Liver (tissue), 9 donors: ENCODE data around the gene THOP1. TPM values are rescaled to one million over a fixed set of nuclear protein-coding genes. Genes with fewer than 3 reads are reported as not detected.

Experiments used
- DNase-seq: peaks from one replicate; pipeline ENCODE4 v3.0.0-alpha.2; 2017; ENCODE audit warnings: low spot score
- H3K27ac ChIP-seq, 2 donors: one replicate each; pipeline ENCODE4 v1.7.0; 2013; ENCODE audit warnings: inconsistent platforms in 2 of 2, low read length in 2 of 2, control low read depth in 1 of 2, low read depth in 1 of 2, mild to moderate bottlenecking in 1 of 2
- H3K27me3 ChIP-seq, 4 donors: one replicate each; pipeline versions ENCODE4 v1.6.1 to v1.7.0; 2013; ENCODE audit warnings: low read length in 3 of 4, inconsistent platforms in 1 of 4, mild to moderate bottlenecking in 1 of 4, moderate library complexity in 1 of 4; ENCODE audit not compliant: control insufficient read depth in 4 of 4, insufficient read depth in 4 of 4
- H3K36me3 ChIP-seq, 4 donors: one replicate each; pipeline versions ENCODE4 v1.6.1 to v1.7.0; 2013; ENCODE audit warnings: low read length in 3 of 4, mild to moderate bottlenecking in 3 of 4, low read depth in 1 of 4, moderate library complexity in 1 of 4; ENCODE audit not compliant: control insufficient read depth in 4 of 4, insufficient read depth in 3 of 4
- H3K4me1 ChIP-seq, 4 donors: one replicate each; pipeline versions ENCODE4 v1.6.1 to v1.7.0; 2013; ENCODE audit warnings: low read length in 3 of 4, mild to moderate bottlenecking in 3 of 4, moderate library complexity in 1 of 4; ENCODE audit not compliant: control insufficient read depth in 4 of 4, insufficient read depth in 4 of 4
- H3K4me3 ChIP-seq, 3 donors: one replicate each; pipeline versions ENCODE4 v1.6.1 to v1.7.0; 2013; ENCODE audit warnings: low read length in 3 of 3, control low read depth in 1 of 3, low read depth in 1 of 3, mild to moderate bottlenecking in 1 of 3
- H3K9ac ChIP-seq, 2 donors: one replicate each; pipeline ENCODE4 v1.7.0; 2013; ENCODE audit warnings: low read length in 2 of 2, mild to moderate bottlenecking in 2 of 2, moderate library complexity in 2 of 2, control low read depth in 1 of 2, low read depth in 1 of 2
- H3K9me3 ChIP-seq, 4 donors: one replicate each; pipeline versions ENCODE4 v1.6.1 to v1.7.0; 2013; ENCODE audit warnings: low read length in 3 of 4; ENCODE audit not compliant: control insufficient read depth in 4 of 4
- ATF3 ChIP-seq: IDR thresholded peaks from 2 replicates; pipeline ENCODE4 v1.6.1; 2016; ENCODE audit warnings: antibody characterized with exemption
- CTCF ChIP-seq: fragments of 150-350 bp; IDR thresholded peaks from 2 replicates; pipeline ENCODE4 v1.5.1; 2017; ENCODE audit warnings: improper control_type of control experiment, low read depth, low read length; ENCODE audit not compliant: missing input control
- EGR1 ChIP-seq, 2 donors: IDR thresholded peaks; 2 replicates each; pipeline ENCODE4 v1.6.1; 2016 to 2018; ENCODE audit warnings: antibody characterized with exemption in 2 of 2, low read depth in 2 of 2
- FOXA1 ChIP-seq: IDR thresholded peaks from 2 replicates; pipeline ENCODE4 v1.6.1; 2016; ENCODE audit warnings: antibody characterized with exemption
- FOXA2 ChIP-seq: IDR thresholded peaks from 2 replicates; pipeline ENCODE4 v1.6.1; 2016; ENCODE audit warnings: antibody characterized with exemption
- GABPA ChIP-seq, 2 donors: IDR thresholded peaks in 1 of 2; conservative IDR thresholded peaks in 1 of 2; 2 replicates each; pipeline ENCODE4 v1.6.1; 2016; ENCODE audit warnings: antibody characterized with exemption in 2 of 2, mild to moderate bottlenecking in 1 of 2, moderate library complexity in 1 of 2
- HNF4A ChIP-seq, 2 donors: conservative IDR thresholded peaks; 2 replicates each; pipeline ENCODE4 v1.6.1; 2016; ENCODE audit warnings: antibody characterized with exemption in 2 of 2, mild to moderate bottlenecking in 2 of 2
- HNF4G ChIP-seq: IDR thresholded peaks from 2 replicates; pipeline ENCODE4 v1.6.1; 2016; ENCODE audit warnings: antibody characterized with exemption
- JUND ChIP-seq, 2 donors: IDR thresholded peaks; 2 replicates each; pipeline ENCODE4 v1.6.1; 2016; ENCODE audit warnings: antibody characterized with exemption in 2 of 2
- MAX ChIP-seq: IDR thresholded peaks from 2 replicates; pipeline ENCODE4 v1.6.1; 2016; ENCODE audit warnings: antibody characterized with exemption
- NR2F2 ChIP-seq: IDR thresholded peaks from 2 replicates; pipeline ENCODE4 v1.6.1; 2016; ENCODE audit warnings: antibody characterized with exemption
- RAD21 ChIP-seq, 2 donors: IDR thresholded peaks; 2 replicates each; pipeline ENCODE4 v1.6.1; 2016; ENCODE audit warnings: antibody characterized with exemption in 2 of 2, mild to moderate bottlenecking in 2 of 2
- REST ChIP-seq: IDR thresholded peaks from 2 replicates; pipeline ENCODE4 v1.6.1; 2016; ENCODE audit warnings: antibody characterized with exemption, mild to moderate bottlenecking
- RXRA ChIP-seq, 2 donors: IDR thresholded peaks; 2 replicates each; pipeline ENCODE4 v1.6.1; 2017 to 2018; ENCODE audit warnings: antibody characterized with exemption in 2 of 2, mild to moderate bottlenecking in 1 of 2
- SP1 ChIP-seq: IDR thresholded peaks from 2 replicates; pipeline ENCODE4 v1.6.1; 2018; ENCODE audit warnings: antibody characterized with exemption, mild to moderate bottlenecking
- TAF1 ChIP-seq: conservative IDR thresholded peaks from 2 replicates; pipeline ENCODE4 v1.6.1; 2016; ENCODE audit warnings: antibody characterized with exemption, mild to moderate bottlenecking
- YY1 ChIP-seq: IDR thresholded peaks from 2 replicates; pipeline ENCODE4 v1.6.1; 2016; ENCODE audit warnings: antibody characterized with exemption, mild to moderate bottlenecking
- ZBTB33 ChIP-seq: IDR thresholded peaks from 2 replicates; pipeline ENCODE4 v1.6.1; 2016; ENCODE audit warnings: antibody characterized with exemption
- WGBS: extraction: QIAGEN DNeasy Blood & Tissue Kit; methylation state at CpG from one replicate; pipeline ENCODE4 v1.1.7; 2013; 5-methylcytosine and 5-hydroxymethylcytosine counted together
- polyA plus RNA-seq, 2 donors: library from polyadenylated mRNA; stranded (reverse) in 1 of 2; unstranded in 1 of 2; fragments of 200-250 nt in 1 of 2; fragments of >200 nt in 1 of 2; fragmentation: Nextera tagmentation in 1 of 2; extraction: Ambion mirVana in 1 of 2; gene quantifications; one replicate each; pipeline versions ENCODE4 v1.2.1 to v1.2.3, GENCODE V29; 2013 to 2015
- total RNA-seq, 2 donors: library from RNA; depleted of rRNA; stranded (reverse); fragments of >200 nt; gene quantifications; one replicate each; pipeline ENCODE4 v1.2.3, GENCODE V29; 2014
- donor health status: healthy.
- donor health status: healthy.
- donor health status: healthy.
- donor health status: healthy.
- donor health status: healthy.

THOP1 gene
- total and polyA plus RNA-seq, 4 donors: 39.1 to 56.2 (median 44.7) TPM

GRCh38 chr19:2777952-2778683 lies 7.2 kb upstream of the THOP1 start:
- no peak for DNase-seq
- H3K4me1 ChIP-seq: peaks cover 4 to 43% (median 22%) of the 10 kb centered on the region in 4 donors
- WGBS: 94% methylated on average over 19 of the region's 19 CpGs
- TF ChIP-seq NR2F2 (no peak), CTCF (no peak), REST (no peak), GABPA (IDR thresholded peaks at IDR 0.05 in 1 of 2, conservative IDR thresholded peaks at IDR 0.05 in 1 of 2) (no peak), ATF3 (no peak), YY1 (no peak), FOXA2 (no peak), EGR1 (IDR thresholded peaks at IDR 0.05; ENCODE audit: low read depth in 2 of 2) (no peak), MAX (no peak), RXRA (IDR thresholded peaks at IDR 0.05) (no peak), JUND (IDR thresholded peaks at IDR 0.05) (no peak), FOXA1 (no peak), TAF1 (no peak), SP1 (no peak), HNF4G (no peak), HNF4A (conservative IDR thresholded peaks at IDR 0.05) (no peak), ZBTB33 (no peak), RAD21 (IDR thresholded peaks at IDR 0.05) (no peak)
- no peak overlapping the region for H3K9ac ChIP-seq
- H3K27me3 ChIP-seq: no peaks in the 10 kb centered on the region
- H3K9me3 ChIP-seq: no peaks in the 10 kb centered on the region
- no peak overlapping the region for H3K27ac ChIP-seq
- H3K36me3 ChIP-seq: no peaks in the 10 kb centered on the region
- H3K4me3 ChIP-seq: no peak overlapping the region
